ENCODE measurements around the gene SH3RF3. TPM values are rescaled to one million over a fixed set of nuclear protein-coding genes. Genes with fewer than 3 reads are reported as not detected.

SH3RF3 gene
- total RNA-seq, 4 donors from 2014 or later, result 2.2 to 6.1 (median 4.2) TPM

- Histone ChIP-seq H3K27me3 (no peaks in the 10 kb centered on the region), H3K9me3 (no peaks in the 10 kb centered on the region), H3K4me3 (no peak overlapping the region), H3K36me3 (no peaks in the 10 kb centered on the region), H3K27ac (no peak overlapping the region), H3K4me1 (no peaks in the 10 kb centered on the region)
- WGBS, result 68% methylated on average over 12 of the region's 12 CpGs
- TF ChIP-seq POLR2AphosphoS5 (IDR thresholded peaks at IDR 0.05) (no peak), POLR2A (IDR thresholded peaks at IDR 0.05) (no peak), CTCF (IDR thresholded peaks at IDR 0.05) (no peak), EP300 (IDR thresholded peaks at IDR 0.05) (no peak)
- no peak for DNase-seq (ENCODE audit: low spot score in 2 of 2)
These were observed 19.2 kb downstream of the SH3RF3 start for GRCh38 chr2:109148117-109148746.

GRCh38 chr2:109148991-109149645, 20.1 kb downstream of the SH3RF3 start:
- Histone ChIP-seq H3K27me3 (no peaks in the 10 kb centered on the region), H3K4me1 (no peaks in the 10 kb centered on the region), H3K36me3 (no peaks in the 10 kb centered on the region), H3K27ac (no peak overlapping the region), H3K4me3 (no peak overlapping the region), H3K9me3 (no peaks in the 10 kb centered on the region)
- DNase-seq (ENCODE audit: low spot score in 2 of 2), result no peak
- WGBS, result 87% methylated on average over 7 of the region's 8 CpGs
- TF ChIP-seq EP300 (IDR thresholded peaks at IDR 0.05) (no peak), POLR2AphosphoS5 (IDR thresholded peaks at IDR 0.05) (no peak), POLR2A (IDR thresholded peaks at IDR 0.05) (no peak), CTCF (IDR thresholded peaks at IDR 0.05) (no peak)

GRCh38 chr2:109150559-109150958, 21.6 kb downstream of the SH3RF3 start:
- Histone ChIP-seq H3K9me3 (no peaks in the 10 kb centered on the region), H3K27me3 (no peaks in the 10 kb centered on the region), H3K4me3 (no peak overlapping the region), H3K36me3 (no peaks in the 10 kb centered on the region), H3K4me1 (no peaks in the 10 kb centered on the region), H3K27ac (no peak overlapping the region)
- WGBS, result 94% methylated on average over 3 of the region's 3 CpGs
- DNase-seq (ENCODE audit: low spot score in 2 of 2), result no peak
- no peak for TF ChIP-seq POLR2A (IDR thresholded peaks at IDR 0.05)
- TF ChIP-seq POLR2AphosphoS5 (IDR thresholded peaks at IDR 0.05), result no peak
- TF ChIP-seq EP300 (IDR thresholded peaks at IDR 0.05), result no peak
- no peak for TF ChIP-seq CTCF (IDR thresholded peaks at IDR 0.05)

- Histone ChIP-seq H3K36me3 (no peaks in the 10 kb centered on the region), H3K27me3 (no peaks in the 10 kb centered on the region), H3K9me3 (no peaks in the 10 kb centered on the region), H3K27ac (no peak overlapping the region), H3K4me1 (peaks cover 8% of the 10 kb centered on the region), H3K4me3 (no peak overlapping the region)
- TF ChIP-seq EP300 (IDR thresholded peaks at IDR 0.05) (no peak), CTCF (IDR thresholded peaks at IDR 0.05) (no peak), POLR2AphosphoS5 (IDR thresholded peaks at IDR 0.05) (no peak)
- no peak for DNase-seq (ENCODE audit: low spot score in 2 of 2)
- 95% methylated on average over 4 of the region's 4 CpGs for WGBS
These were observed 22.5 kb downstream of the SH3RF3 start for GRCh38 chr2:109151519-109151918.

GRCh38 chr2:109153005-109153784, 24.2 kb downstream of the SH3RF3 start:
- no peak for DNase-seq (ENCODE audit: low spot score in 2 of 2)
- no peaks in the 10 kb centered on the region for H3K9me3 ChIP-seq
- H3K27me3 ChIP-seq, result no peaks in the 10 kb centered on the region
- no peak overlapping the region for H3K27ac ChIP-seq
- H3K4me1 ChIP-seq, result peaks cover 8% of the 10 kb centered on the region
- H3K4me3 ChIP-seq, result no peak overlapping the region
- TF ChIP-seq POLR2A (IDR thresholded peaks at IDR 0.05) (no peak), POLR2AphosphoS5 (IDR thresholded peaks at IDR 0.05) (no peak), CTCF (IDR thresholded peaks at IDR 0.05) (no peak), EP300 (IDR thresholded peaks at IDR 0.05) (no peak)
- WGBS, result 87% methylated on average over 10 of the region's 10 CpGs
- no peaks in the 10 kb centered on the region for H3K36me3 ChIP-seq
